Subcutaneous adipose tissue (tissue), 4 donors: Measurements from ENCODE around the gene DVL3. TPM values are rescaled to one million over a fixed set of nuclear protein-coding genes. Genes with fewer than 3 reads are reported as not detected.

Source experiments
- CTCF ChIP-seq: fragments of 450-650 bp; IDR thresholded peaks from one replicate; pipeline ENCODE4 v1.5.1; 2016; ENCODE audit warnings: low read depth, mild to moderate bottlenecking, control low read depth, antibody characterized with exemption, moderate library complexity
- total RNA-seq, 4 donors: library from RNA; depleted of rRNA; stranded (reverse); fragments of >200 nt; gene quantifications; one replicate each; pipeline ENCODE4 v1.1.0, GENCODE V29; 2016

Gene DVL3
- total RNA-seq, 4 donors from 2014 or later, result 18.9 to 57.3 (median 32.6) TPM

GRCh38 chr3:184186902-184187207 is 31.7 kb downstream of the DVL3 start:
- TF ChIP-seq CTCF, result no peak

GRCh38 chr3:184188080-184188479 is 32.9 kb downstream of the DVL3 start:
- TF ChIP-seq CTCF, result no peak

- TF ChIP-seq CTCF, result no peak
These were observed 34.2 kb downstream of the DVL3 start for GRCh38 chr3:184189421-184189820.

- TF ChIP-seq CTCF, result no peak
These were observed 37.7 kb downstream of the DVL3 start for GRCh38 chr3:184192889-184193288.

GRCh38 chr3:184193991-184194539 is 38.9 kb downstream of the DVL3 start:
- no peak for TF ChIP-seq CTCF

- no peak for TF ChIP-seq CTCF
These were observed 41.4 kb downstream of the DVL3 start for GRCh38 chr3:184196536-184196935.

GRCh38 chr3:184198509-184198908 is 43.3 kb downstream of the DVL3 start:
- no peak for TF ChIP-seq CTCF
